Immature natural killer cell (primary cell): ENCODE results near the gene SSR1. TPM values are rescaled to one million over a fixed set of nuclear protein-coding genes. Genes with fewer than 3 reads are reported as not detected.
A peak's percentile ranks its signal among the peaks of the same experiment; 100 is the strongest.
"Not testable (repeated sequence)": the region's sequence is repeated elsewhere in the genome, so short reads cannot be mapped to it uniquely, and the experiment has no call there.

ENCODE experiments used
- DNase-seq, 3 donors: peaks; one replicate each; pipeline ENCODE4 v3.0.0; 2022; ENCODE audit warnings: mixed read lengths in 1 of 3
- H3K27ac Mint-ChIP-seq, 6 donors: one replicate each; pipeline ENCODE4 v1.8.0; 2020; ENCODE audit warnings: mixed read lengths in 6 of 6, mild to moderate bottlenecking in 5 of 6, inconsistent platforms in 4 of 6, moderate library complexity in 3 of 6
- H3K27me3 Mint-ChIP-seq, 3 donors: one replicate each; pipeline ENCODE4 v1.8.0; 2020 to 2021; ENCODE audit warnings: low read depth in 3 of 3, mild to moderate bottlenecking in 3 of 3, mixed read lengths in 3 of 3, moderate library complexity in 3 of 3, inconsistent platforms in 1 of 3
- H3K36me3 Mint-ChIP-seq, 3 donors: one replicate each; pipeline ENCODE4 v1.8.0; 2020; ENCODE audit warnings: mixed read lengths in 3 of 3, inconsistent platforms in 2 of 3, mild to moderate bottlenecking in 2 of 3
- H3K4me1 Mint-ChIP-seq, 2 donors: one replicate each; pipeline ENCODE4 v1.8.0; 2020; ENCODE audit warnings: inconsistent platforms in 2 of 2, mild to moderate bottlenecking in 2 of 2, mixed read lengths in 2 of 2, moderate library complexity in 1 of 2
- H3K4me3 Mint-ChIP-seq, 5 donors: one replicate each; pipeline ENCODE4 v1.8.0; 2020; ENCODE audit warnings: mild to moderate bottlenecking in 5 of 5, mixed read lengths in 5 of 5, inconsistent platforms in 3 of 5, moderate library complexity in 3 of 5
- H3K9me3 Mint-ChIP-seq, 6 donors: one replicate each; pipeline ENCODE4 v1.8.0; 2020; ENCODE audit warnings: mild to moderate bottlenecking in 6 of 6, mixed read lengths in 6 of 6, inconsistent platforms in 4 of 6, moderate library complexity in 3 of 6
- polyA plus RNA-seq, 3 donors: library from polyadenylated mRNA; unstranded; fragments of 300-500 nt; fragmentation: Illumina TruSeq; gene quantifications; one replicate each; pipeline ENCODE4 v1.2.3, GENCODE V29; 2021

Gene SSR1
- polyA plus RNA-seq = 100 to 1,000 TPM; 134 to 247 (median 207) TPM

DNA sequence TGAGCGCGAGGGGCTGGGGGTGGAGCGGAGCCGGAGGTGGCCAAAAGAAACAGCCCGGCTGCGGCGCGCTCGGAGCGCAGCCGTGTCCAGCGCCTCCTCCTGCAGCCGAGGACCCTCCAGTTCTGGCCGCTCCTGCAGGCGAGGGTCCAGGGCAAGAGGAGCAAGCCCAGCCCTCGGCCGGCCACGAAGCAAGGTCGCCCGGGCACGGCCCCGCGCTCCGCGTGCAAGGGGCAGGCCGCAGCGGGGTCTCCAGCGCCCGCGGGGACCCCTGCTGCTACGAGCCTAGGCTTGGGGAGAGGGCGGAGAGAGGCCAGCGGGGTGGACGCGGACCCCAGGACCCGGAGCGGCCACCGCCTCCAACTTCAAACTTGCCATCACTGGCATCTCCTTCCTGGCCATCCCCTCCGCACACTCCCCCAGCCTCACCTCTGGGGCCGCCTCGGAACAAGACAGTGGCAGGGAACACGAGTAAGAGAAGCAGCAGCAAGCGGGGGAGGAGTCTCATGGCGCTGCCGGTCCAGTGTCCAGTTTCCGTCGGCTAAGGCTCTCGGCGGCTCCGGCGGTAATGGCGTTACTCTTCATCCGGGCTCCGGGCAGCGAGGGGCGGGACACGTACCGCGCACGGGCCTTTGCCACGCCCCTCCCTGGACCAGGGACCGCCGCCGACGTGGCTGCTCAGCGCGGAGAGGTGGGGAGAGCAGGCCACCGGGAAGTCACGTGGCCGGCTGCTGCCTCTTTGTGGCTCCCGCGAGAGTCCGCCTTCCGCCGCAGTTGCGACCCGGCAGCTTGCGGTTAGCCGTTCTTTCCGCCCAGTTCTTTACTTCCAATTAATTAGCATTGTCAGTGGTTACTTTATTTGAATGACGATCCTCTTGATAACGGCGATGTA lies at the start of gene SSR1:
TSS of gene SSR1 (minus strand) at position 584 of the 889 bp plus-strand sequence. CDS start at position 505, 79 bp downstream.
- Mint-ChIP-seq H3K27ac (peak within 1 kb of the TSS; percentile 92 to 97 (median 93)), H3K4me1 (peaks cover 57 to 65% of the 10 kb centered on the region in 2 donors), H3K9me3 (no peaks in the 10 kb centered on the region), H3K4me3 (peak within 1 kb of the TSS; percentile 93 to 98 (median 95)), H3K36me3 (peaks cover 3 to 18% (median 13%) of the 10 kb centered on the region in 3 donors), H3K27me3 (peaks cover 2 to 18% (median 6%) of the 10 kb centered on the region in 3 donors)
- peak; percentile 94 to 96 (median 95) for DNase-seq

- not testable (repeated sequence) for DNase-seq, H3K9me3 Mint-ChIP-seq, H3K4me3 Mint-ChIP-seq, H3K27ac Mint-ChIP-seq, H3K4me1 Mint-ChIP-seq, H3K36me3 Mint-ChIP-seq
- peaks cover 3 to 15% (median 8%) of the 10 kb centered on the region in 3 donors for H3K27me3 Mint-ChIP-seq
These were observed 38.9 kb upstream of the SSR1 start for GRCh38 chr6:7351916-7352315.

GRCh38 chr6:7350591-7350990 lies 37.6 kb upstream of the SSR1 start:
- not testable (repeated sequence) for H3K4me1 Mint-ChIP-seq, H3K27ac Mint-ChIP-seq, H3K36me3 Mint-ChIP-seq, DNase-seq, H3K4me3 Mint-ChIP-seq, H3K9me3 Mint-ChIP-seq
- peaks cover 3 to 19% (median 8%) of the 10 kb centered on the region in 3 donors for H3K27me3 Mint-ChIP-seq

- H3K9me3 Mint-ChIP-seq = not testable (repeated sequence)
- H3K27me3 Mint-ChIP-seq = peaks cover 3 to 19% (median 6%) of the 10 kb centered on the region in 3 donors
These were observed 34.6 kb upstream of the SSR1 start for GRCh38 chr6:7347551-7347997.

DNA sequence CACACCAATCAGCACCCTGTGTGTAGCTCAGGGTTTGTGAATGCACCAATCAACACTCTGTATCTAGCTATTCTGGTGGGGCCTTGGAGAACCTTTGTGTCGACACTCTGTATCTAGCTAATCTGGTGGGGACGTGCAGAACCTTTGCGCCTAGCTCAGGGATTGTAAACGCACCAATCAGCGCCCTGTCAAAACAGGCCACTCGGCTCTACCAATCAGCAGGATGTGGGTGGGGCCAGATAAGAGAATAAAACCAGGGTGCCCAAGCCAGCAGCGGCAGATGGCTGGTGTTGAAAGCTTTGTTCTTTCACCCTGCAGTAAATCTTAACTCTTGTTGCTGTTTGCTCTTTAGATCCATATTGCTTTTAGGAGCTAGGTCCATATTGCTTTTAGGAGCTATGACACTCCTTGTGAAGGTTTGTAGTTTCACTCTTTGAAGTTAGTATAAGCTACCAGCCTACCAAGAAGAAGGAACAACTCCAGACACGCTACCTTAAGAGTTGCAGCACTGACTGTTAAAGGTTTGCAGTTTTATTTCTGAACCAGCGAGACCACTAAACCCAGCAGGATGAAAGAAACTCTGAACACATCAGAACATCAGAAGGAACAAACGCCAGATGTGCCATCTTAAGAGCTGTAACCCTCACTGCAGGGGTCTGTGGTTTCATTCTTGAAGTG lies 31.9 kb upstream of the SSR1 start:
- H3K9me3 Mint-ChIP-seq, H3K4me1 Mint-ChIP-seq, DNase-seq, H3K27ac Mint-ChIP-seq, H3K36me3 Mint-ChIP-seq: not testable (repeated sequence)
- Mint-ChIP-seq H3K4me3 (peak overlapping the region in 1 of 5 donors; percentile 6), H3K27me3 (peaks cover 3 to 15% (median 6%) of the 10 kb centered on the region in 3 donors)

More at GRCh38 chr6:7347551-7347997, 34.6 kb upstream of the SSR1 start:
- not testable (repeated sequence) for H3K4me1 Mint-ChIP-seq, H3K36me3 Mint-ChIP-seq, DNase-seq, H3K27ac Mint-ChIP-seq, H3K4me3 Mint-ChIP-seq

DNA sequence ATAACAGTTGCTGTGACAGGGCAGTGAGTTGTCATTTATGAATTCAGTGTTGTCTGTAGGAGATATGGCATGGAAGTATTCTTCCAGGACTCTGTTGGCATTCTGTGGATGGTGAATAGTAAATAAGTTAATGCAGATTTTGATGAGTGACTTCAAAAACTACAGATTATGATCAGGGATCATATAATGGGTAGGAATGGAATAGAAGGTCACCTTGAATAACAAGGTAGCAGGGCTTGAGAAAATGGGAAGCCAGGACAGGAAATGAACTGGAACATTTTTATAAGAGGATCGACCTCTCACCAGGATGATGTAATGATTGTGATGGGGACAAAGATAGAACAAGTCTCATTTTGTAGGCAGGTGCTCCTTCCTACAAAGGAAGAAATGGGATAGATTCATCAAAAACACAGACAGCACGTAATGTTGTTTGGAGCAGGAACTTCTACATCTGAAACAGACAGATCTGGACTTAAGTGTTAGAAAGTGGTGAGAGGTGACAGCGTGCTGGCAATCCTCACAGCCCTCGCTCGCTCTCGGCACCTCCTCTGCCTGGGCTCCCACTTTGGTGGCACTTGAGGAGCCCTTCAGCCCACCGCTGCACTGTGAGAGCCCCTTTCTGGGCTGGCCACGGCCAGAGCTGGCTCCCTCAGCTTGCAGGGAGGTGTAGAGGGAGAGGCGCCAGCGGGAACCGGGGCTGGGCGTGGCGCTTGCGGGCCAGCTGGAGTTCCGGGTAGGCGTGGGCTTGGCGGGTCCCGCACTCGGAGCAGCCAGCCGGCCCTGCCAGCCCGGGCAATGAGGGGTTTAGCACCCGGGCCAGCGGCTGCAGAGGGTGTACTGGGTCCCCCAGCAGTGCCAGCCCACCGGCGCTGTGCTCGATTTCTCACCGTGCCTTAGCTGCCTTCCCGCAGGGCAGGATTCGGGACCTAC lies 30.8 kb upstream of the SSR1 start:
- no peaks in the 10 kb centered on the region for H3K4me1 Mint-ChIP-seq
- DNase-seq = no peak
- no peaks in the 10 kb centered on the region for H3K36me3 Mint-ChIP-seq
- peaks cover 0 to 2% (median 0%) of the 10 kb centered on the region in 6 donors for H3K9me3 Mint-ChIP-seq
- H3K27ac Mint-ChIP-seq = no peak overlapping the region
- H3K4me3 Mint-ChIP-seq = peak overlapping the region in 2 of 5 donors; percentile 8 to 31
- H3K27me3 Mint-ChIP-seq = peaks cover 4 to 13% (median 6%) of the 10 kb centered on the region in 3 donors

DNA sequence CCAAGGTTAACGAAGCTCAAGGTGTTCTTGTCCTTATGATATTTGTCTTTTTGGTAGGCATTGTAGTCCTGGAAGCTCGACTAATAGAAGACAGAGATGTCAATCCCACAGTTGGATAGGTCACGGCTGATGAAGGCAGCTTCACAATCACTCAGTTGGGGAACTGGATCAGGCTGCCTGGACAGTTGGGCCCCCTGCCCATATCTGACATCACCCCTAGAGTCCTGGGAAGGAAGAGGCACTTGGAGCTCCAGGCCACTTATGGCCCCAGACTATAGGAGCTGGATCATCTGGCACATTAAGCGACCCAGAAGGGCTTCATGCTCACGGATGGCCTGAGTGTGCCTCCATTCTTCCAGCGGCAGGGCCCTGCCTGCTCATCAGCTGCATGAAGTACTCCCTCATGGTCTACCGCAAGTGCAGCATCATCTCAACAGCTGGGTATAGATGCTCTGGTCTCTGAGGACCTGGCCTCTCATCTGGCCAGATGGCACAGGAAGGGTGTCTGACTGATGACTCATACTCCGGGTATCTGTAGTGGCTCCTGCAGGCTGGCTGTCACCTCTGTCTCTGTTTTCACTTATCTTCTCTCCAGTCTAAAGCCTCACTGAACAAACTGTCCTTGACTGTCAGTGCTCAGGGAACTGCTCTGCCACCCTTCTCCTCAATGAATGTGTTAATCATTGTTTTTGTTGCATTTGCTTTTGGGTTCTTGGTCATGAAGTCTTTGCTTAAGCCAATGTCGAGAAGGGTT lies 29.2 kb upstream of the SSR1 start:
- peaks cover 2 to 13% (median 2%) of the 10 kb centered on the region in 3 donors for H3K27me3 Mint-ChIP-seq
- DNase-seq = no peak

GRCh38 chr6:7341271-7341670 lies 28.3 kb upstream of the SSR1 start:
- no peak overlapping the region for H3K27ac Mint-ChIP-seq
- no peaks in the 10 kb centered on the region for H3K9me3 Mint-ChIP-seq
- peaks cover 2 to 8% (median 2%) of the 10 kb centered on the region in 3 donors for H3K27me3 Mint-ChIP-seq
- no peak for DNase-seq
- H3K4me1 Mint-ChIP-seq = no peaks in the 10 kb centered on the region
- no peak overlapping the region for H3K4me3 Mint-ChIP-seq
- H3K36me3 Mint-ChIP-seq = no peaks in the 10 kb centered on the region

More for the DNA sequence above, 29.2 kb upstream of the SSR1 start:
- Mint-ChIP-seq H3K27ac (no peak overlapping the region), H3K4me3 (no peak overlapping the region), H3K9me3 (no peaks in the 10 kb centered on the region), H3K4me1 (no peaks in the 10 kb centered on the region), H3K36me3 (no peaks in the 10 kb centered on the region)

- not testable (repeated sequence) for H3K4me1 Mint-ChIP-seq, H3K27me3 Mint-ChIP-seq, H3K4me3 Mint-ChIP-seq, H3K27ac Mint-ChIP-seq, H3K36me3 Mint-ChIP-seq, H3K9me3 Mint-ChIP-seq
- peak in 2 of 3 donors; percentile 19 to 24 for DNase-seq
These were observed 26.2 kb upstream of the SSR1 start for GRCh38 chr6:7339007-7339732.

- Mint-ChIP-seq H3K4me3 (no peak overlapping the region), H3K27ac (no peak overlapping the region)
These were observed 25.0 kb upstream of the SSR1 start for GRCh38 chr6:7338031-7338430.

DNA sequence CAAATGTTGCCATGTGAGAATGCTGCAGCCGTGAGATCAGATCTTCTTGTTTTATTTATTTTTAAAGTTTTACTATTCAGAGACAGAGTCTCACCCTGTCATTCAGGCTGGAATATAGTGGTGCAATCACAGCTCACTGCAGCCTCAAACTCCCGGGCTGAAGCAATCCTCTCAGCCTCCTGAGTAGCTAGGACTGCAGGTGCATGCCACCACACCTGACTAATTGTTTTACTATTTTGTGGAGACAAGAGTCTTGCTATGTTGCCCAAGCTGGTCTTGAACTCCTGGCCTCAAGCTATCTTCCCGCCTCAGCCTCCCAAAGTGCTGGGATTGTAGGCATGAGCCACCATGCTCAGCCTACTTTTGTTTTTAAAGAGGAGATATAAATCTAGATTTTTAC lies 22.5 kb upstream of the SSR1 start:
- H3K4me1 Mint-ChIP-seq = no peaks in the 10 kb centered on the region

More at GRCh38 chr6:7338031-7338430, 25.0 kb upstream of the SSR1 start:
- Mint-ChIP-seq H3K27me3 (peaks cover 2 to 8% (median 2%) of the 10 kb centered on the region in 3 donors), H3K36me3 (no peaks in the 10 kb centered on the region), H3K9me3 (no peaks in the 10 kb centered on the region), H3K4me1 (no peaks in the 10 kb centered on the region)
- DNase-seq = no peak

GRCh38 chr6:7334685-7335084 lies 21.7 kb upstream of the SSR1 start:
- DNase-seq = no peak
- no peaks in the 10 kb centered on the region for H3K9me3 Mint-ChIP-seq
- no peak overlapping the region for H3K4me3 Mint-ChIP-seq
- no peak overlapping the region for H3K27ac Mint-ChIP-seq
- peaks cover 0 to 2% (median 0%) of the 10 kb centered on the region in 3 donors for H3K27me3 Mint-ChIP-seq
- no peaks in the 10 kb centered on the region for H3K36me3 Mint-ChIP-seq
- no peaks in the 10 kb centered on the region for H3K4me1 Mint-ChIP-seq

More for the DNA sequence above, 22.5 kb upstream of the SSR1 start:
- no peak for DNase-seq
- H3K4me3 Mint-ChIP-seq = no peak overlapping the region
- peaks cover under 1 to 2% (median 2%) of the 10 kb centered on the region in 3 donors for H3K27me3 Mint-ChIP-seq
- no peak overlapping the region for H3K27ac Mint-ChIP-seq
- no peaks in the 10 kb centered on the region for H3K9me3 Mint-ChIP-seq
- H3K36me3 Mint-ChIP-seq = no peaks in the 10 kb centered on the region
